ENCODE measurements around the gene LKAAEAR1. TPM values are rescaled to one million over a fixed set of nuclear protein-coding genes. Genes with fewer than 3 reads are reported as not detected.
A peak's percentile ranks its signal among the peaks of the same experiment; 100 is the strongest.

The LKAAEAR1 gene
- total and polyA plus RNA-seq, 2 of the 13 experiments (the other 11 are each of a cell fraction or from before 2014, with no cell fraction given): not detected

- TF ChIP-seq IKZF4 (CRISPR knock-in tag; IDR thresholded peaks at IDR 0.05; ENCODE audit: borderline replicate concordance, low read depth, not compliant biosample characterization) (peak; percentile 83), ELF1 (CRISPR knock-in tag; IDR thresholded peaks at IDR 0.05) (peak; percentile 74), ZC3H13 (CRISPR knock-in tag; IDR thresholded peaks at IDR 0.05) (peak; percentile 99), ZNF512 (CRISPR knock-in tag; IDR thresholded peaks at IDR 0.05) (no peak), ZNF468 (CRISPR knock-in tag; IDR thresholded peaks at IDR 0.05) (peak; percentile 19; the same call in 1 of the 2 replicates), ARNT (IDR thresholded peaks at IDR 0.05) (no peak), ZNF101 (CRISPR knock-in tag; IDR thresholded peaks at IDR 0.05; ENCODE audit: borderline replicate concordance, low read depth) (no peak), CENPT (CRISPR knock-in tag; IDR thresholded peaks at IDR 0.05; ENCODE audit: low read depth) (peak; percentile 94), ZNF251 (CRISPR knock-in tag; IDR thresholded peaks at IDR 0.05) (no peak), TAF1 (CRISPR knock-in tag; IDR thresholded peaks at IDR 0.05) (peak; percentile 87), ZNF709 (CRISPR knock-in tag; IDR thresholded peaks at IDR 0.05) (peak; percentile 98), EED (CRISPR knock-in tag; IDR thresholded peaks at IDR 0.05) (no peak; the same call in none of the 2 replicates), REPIN1 (CRISPR knock-in tag; IDR thresholded peaks at IDR 0.05; ENCODE audit: borderline replicate concordance, low read depth) (peak; percentile 76), BCL6 (CRISPR knock-in tag; IDR thresholded peaks at IDR 0.05) (peak; percentile 53)
- TF ChIP-seq, protein P1, sequence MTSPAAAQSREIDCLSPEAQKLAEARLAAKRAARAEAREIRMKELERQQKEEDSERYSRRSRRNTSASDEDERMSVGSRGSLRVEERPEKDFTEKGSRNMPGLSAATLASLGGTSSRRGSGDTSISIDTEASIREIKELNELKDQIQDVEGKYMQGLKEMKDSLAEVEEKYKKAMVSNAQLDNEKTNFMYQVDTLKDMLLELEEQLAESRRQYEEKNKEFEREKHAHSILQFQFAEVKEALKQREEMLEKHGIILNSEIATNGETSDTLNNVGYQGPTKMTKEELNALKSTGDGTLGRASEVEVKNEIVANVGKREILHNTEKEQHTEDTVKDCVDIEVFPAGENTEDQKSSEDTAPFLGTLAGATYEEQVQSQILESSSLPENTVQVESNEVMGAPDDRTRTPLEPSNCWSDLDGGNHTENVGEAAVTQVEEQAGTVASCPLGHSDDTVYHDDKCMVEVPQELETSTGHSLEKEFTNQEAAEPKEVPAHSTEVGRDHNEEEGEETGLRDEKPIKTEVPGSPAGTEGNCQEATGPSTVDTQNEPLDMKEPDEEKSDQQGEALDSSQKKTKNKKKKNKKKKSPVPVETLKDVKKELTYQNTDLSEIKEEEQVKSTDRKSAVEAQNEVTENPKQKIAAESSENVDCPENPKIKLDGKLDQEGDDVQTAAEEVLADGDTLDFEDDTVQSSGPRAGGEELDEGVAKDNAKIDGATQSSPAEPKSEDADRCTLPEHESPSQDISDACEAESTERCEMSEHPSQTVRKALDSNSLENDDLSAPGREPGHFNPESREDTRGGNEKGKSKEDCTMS (CRISPR knock-in tag; conservative IDR thresholded peaks at IDR 0.05): peak; percentile 41
- TF ChIP-seq, protein P2, sequence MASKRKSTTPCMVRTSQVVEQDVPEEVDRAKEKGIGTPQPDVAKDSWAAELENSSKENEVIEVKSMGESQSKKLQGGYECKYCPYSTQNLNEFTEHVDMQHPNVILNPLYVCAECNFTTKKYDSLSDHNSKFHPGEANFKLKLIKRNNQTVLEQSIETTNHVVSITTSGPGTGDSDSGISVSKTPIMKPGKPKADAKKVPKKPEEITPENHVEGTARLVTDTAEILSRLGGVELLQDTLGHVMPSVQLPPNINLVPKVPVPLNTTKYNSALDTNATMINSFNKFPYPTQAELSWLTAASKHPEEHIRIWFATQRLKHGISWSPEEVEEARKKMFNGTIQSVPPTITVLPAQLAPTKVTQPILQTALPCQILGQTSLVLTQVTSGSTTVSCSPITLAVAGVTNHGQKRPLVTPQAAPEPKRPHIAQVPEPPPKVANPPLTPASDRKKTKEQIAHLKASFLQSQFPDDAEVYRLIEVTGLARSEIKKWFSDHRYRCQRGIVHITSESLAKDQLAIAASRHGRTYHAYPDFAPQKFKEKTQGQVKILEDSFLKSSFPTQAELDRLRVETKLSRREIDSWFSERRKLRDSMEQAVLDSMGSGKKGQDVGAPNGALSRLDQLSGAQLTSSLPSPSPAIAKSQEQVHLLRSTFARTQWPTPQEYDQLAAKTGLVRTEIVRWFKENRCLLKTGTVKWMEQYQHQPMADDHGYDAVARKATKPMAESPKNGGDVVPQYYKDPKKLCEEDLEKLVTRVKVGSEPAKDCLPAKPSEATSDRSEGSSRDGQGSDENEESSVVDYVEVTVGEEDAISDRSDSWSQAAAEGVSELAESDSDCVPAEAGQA (IDR thresholded peaks at IDR 0.05; ENCODE audit: low read depth): peak; percentile 84
- TF ChIP-seq, protein P2 (CRISPR knock-in tag; IDR thresholded peaks at IDR 0.05; ENCODE audit: borderline replicate concordance): no peak; the same call in 1 of the 2 replicates
Observed at GRCh38 chr20:64062596-64063388, 21.4 kb downstream of the LKAAEAR1 start, which contains the start of gene TCEA2 (continued).

All from HepG2 (cell line).